Osteocyte (in vitro differentiated cells): ENCODE results near the gene ACAD11. TPM values are rescaled to one million over a fixed set of nuclear protein-coding genes. Genes with fewer than 3 reads are reported as not detected.

Source experiments
- DNase-seq: peaks from one replicate; pipeline ENCODE4 v3.0.0; 2021; ENCODE audit warnings: mixed read lengths; ENCODE audit not compliant: unreplicated experiment; ENCODE audit errors: extremely low spot score
- H3K27ac Mint-ChIP-seq: one replicate; pipeline ENCODE4 v1.8.0; 2021; ENCODE audit warnings: mild to moderate bottlenecking, mixed read lengths; ENCODE audit not compliant: unreplicated experiment
- H3K27me3 Mint-ChIP-seq: one replicate; pipeline ENCODE4 v1.8.0; 2021; ENCODE audit warnings: mixed read lengths; ENCODE audit not compliant: unreplicated experiment
- H3K36me3 Mint-ChIP-seq: one replicate; pipeline ENCODE4 v1.8.0; 2021; ENCODE audit warnings: mixed read lengths; ENCODE audit not compliant: unreplicated experiment
- H3K4me1 Mint-ChIP-seq: one replicate; pipeline ENCODE4 v1.8.0; 2021; ENCODE audit warnings: mixed read lengths; ENCODE audit not compliant: unreplicated experiment
- H3K4me3 Mint-ChIP-seq: one replicate; pipeline ENCODE4 v1.8.0; 2021; ENCODE audit warnings: mild to moderate bottlenecking, moderate library complexity, mixed read lengths; ENCODE audit not compliant: unreplicated experiment
- H3K9me3 Mint-ChIP-seq: one replicate; pipeline ENCODE4 v1.8.0; 2021; ENCODE audit warnings: mixed read lengths; ENCODE audit not compliant: unreplicated experiment
- CTCF ChIP-seq: fragments of 200-600 bp; sonication (generic); IDR thresholded peaks from 2 replicates; pipeline ENCODE4 v1.5.0; 2021; ENCODE audit warnings: antibody characterized with exemption, mild to moderate bottlenecking, moderate library complexity
- total RNA-seq: library from RNA; stranded (reverse); gene quantifications from 2 replicates; pipeline ENCODE4 v1.2.1, GENCODE V29; 2021

The ACAD11 gene
- total RNA-seq, 1 donor from 2014 or later = 22.6 TPM

- Mint-ChIP-seq H3K27me3 (no peaks in the 10 kb centered on the region), H3K4me3 (no peak overlapping the region), H3K9me3 (peaks cover 14% of the 10 kb centered on the region), H3K36me3 (peaks cover 38% of the 10 kb centered on the region), H3K27ac (no peak overlapping the region), H3K4me1 (peaks cover 10% of the 10 kb centered on the region)
- DNase-seq = no peak
- TF ChIP-seq CTCF = no peak
Observed at GRCh38 chr3:132624790-132625189, 34.8 kb downstream of the ACAD11 start.

- Mint-ChIP-seq H3K27ac (no peak overlapping the region), H3K4me1 (peaks cover 6% of the 10 kb centered on the region), H3K27me3 (no peaks in the 10 kb centered on the region), H3K36me3 (peaks cover 37% of the 10 kb centered on the region), H3K9me3 (peaks cover 14% of the 10 kb centered on the region), H3K4me3 (no peak overlapping the region)
- no peak for TF ChIP-seq CTCF
- no peak for DNase-seq
Observed at GRCh38 chr3:132623646-132624045, 36.0 kb downstream of the ACAD11 start.

GRCh38 chr3:132622761-132623160 lies 36.8 kb downstream of the ACAD11 start:
- no peaks in the 10 kb centered on the region for H3K27me3 Mint-ChIP-seq
- no peak overlapping the region for H3K27ac Mint-ChIP-seq
- DNase-seq = no peak
- peaks cover 32% of the 10 kb centered on the region for H3K36me3 Mint-ChIP-seq
- TF ChIP-seq CTCF = no peak
- peaks cover 6% of the 10 kb centered on the region for H3K4me1 Mint-ChIP-seq
- no peak overlapping the region for H3K4me3 Mint-ChIP-seq
- peaks cover 14% of the 10 kb centered on the region for H3K9me3 Mint-ChIP-seq

GRCh38 chr3:132622148-132622547 lies 37.5 kb downstream of the ACAD11 start:
- Mint-ChIP-seq H3K9me3 (peaks cover 14% of the 10 kb centered on the region), H3K4me3 (no peak overlapping the region), H3K36me3 (peaks cover 32% of the 10 kb centered on the region), H3K27ac (no peak overlapping the region), H3K4me1 (peaks cover 6% of the 10 kb centered on the region), H3K27me3 (no peaks in the 10 kb centered on the region)
- TF ChIP-seq CTCF = no peak
- DNase-seq = no peak

- H3K4me3 Mint-ChIP-seq = no peak overlapping the region
- peaks cover 24% of the 10 kb centered on the region for H3K9me3 Mint-ChIP-seq
- no peaks in the 10 kb centered on the region for H3K27me3 Mint-ChIP-seq
- no peak overlapping the region for H3K27ac Mint-ChIP-seq
- peaks cover 41% of the 10 kb centered on the region for H3K36me3 Mint-ChIP-seq
- no peak for TF ChIP-seq CTCF
- H3K4me1 Mint-ChIP-seq = no peaks in the 10 kb centered on the region
- no peak for DNase-seq
Observed at GRCh38 chr3:132616780-132617179, 42.8 kb downstream of the ACAD11 start.
